ENCODE results near the gene SEC14L2.

GRCh38 chr22:30425327-30425615 lies 28.5 kb downstream of the SEC14L2 start:
- no peak for TF ChIP-seq CTCF (IDR thresholded peaks at IDR 0.05)
- no peak for TF ChIP-seq EZH2 (IDR thresholded peaks at IDR 0.05)
